EL (cell line): ENCODE data around the gene LINC00237.

ENCODE experiments used
- DNase-seq: peaks from one replicate; pipeline ENCODE4 v3.0.0-alpha.2; 2016

Gene LINC00237

DNA sequence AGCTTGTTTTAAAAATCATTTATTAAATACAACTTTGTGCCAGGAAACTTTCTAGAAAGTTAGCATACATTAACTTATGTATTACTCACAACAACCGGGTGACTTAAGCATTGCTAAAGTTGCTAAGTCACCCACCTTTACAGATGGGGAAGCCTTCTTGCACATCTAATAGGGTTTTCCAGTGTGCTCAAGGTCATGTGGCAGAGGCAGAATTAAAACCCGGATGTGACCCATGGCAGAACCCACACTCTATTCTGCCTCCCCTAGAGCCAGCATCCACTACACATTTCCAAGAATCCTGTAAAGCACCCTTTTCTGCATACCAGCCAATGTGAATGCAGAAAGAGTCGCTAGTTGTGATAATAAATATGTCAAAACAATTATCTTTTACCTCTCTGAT, 13.4 kb downstream of the LINC00237 start:
- DNase-seq: no peak

DNA sequence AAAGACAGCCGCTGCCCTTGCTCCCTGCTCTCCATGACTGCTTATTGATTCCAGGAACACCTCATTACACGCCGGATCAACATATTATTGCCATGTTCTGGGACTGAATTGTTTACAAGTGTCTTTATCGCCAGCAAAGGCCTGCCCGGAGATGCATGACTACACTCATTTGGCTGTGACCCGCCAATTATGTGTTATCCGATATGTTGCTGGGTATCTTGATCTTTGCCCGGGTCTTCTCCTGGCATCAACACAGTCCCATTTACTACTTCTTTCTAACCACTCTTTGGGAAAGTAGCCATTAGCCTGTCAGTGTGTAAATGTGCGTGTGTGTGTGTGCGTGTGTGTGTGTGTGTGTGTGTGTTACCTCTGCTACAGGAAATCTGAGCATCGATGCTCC, 15.4 kb downstream of the LINC00237 start:
- DNase-seq: no peak

DNA sequence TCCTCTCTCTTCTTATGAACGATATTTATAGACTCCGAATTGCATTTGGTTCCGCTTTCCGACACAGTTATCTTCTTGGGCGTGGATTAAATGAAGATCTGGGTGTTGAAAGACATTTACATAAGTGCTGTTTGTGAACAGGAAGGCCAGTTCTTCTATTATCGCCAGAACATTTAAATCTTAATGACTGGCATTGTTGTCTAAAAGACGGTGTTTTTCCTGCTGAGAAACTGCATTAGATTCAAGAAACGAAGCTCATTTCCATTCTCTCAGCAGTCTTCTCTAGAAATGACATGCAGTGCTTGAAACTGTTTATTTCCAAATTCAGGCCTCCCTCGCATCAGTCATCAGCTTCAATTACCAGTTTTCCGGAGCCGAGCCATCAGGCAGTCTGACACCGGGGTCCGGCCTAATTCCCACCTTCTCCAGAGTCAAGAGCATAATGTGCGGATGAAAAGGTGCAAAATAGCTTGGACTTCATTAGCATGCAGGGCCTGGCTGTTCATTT, 16.0 kb downstream of the LINC00237 start:
- no peak for DNase-seq

DNA sequence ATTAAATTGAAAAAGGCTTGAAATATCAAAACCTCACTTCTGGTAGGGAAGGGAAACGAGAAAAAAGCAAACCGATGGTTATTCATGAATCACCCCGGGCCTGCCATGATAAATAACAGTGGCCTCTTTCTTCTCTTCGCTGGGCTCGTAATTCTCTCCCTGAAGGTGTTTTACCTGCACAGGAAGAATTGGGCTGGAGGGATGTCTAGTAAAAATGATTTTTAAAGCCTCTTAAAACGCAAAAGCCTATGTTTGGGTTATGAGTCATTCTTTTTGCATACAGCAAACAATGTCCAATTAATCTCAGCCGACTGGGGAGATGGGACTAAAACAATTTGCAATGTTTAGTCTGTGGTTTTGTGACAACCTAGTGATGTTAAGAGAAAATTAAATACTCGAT, 16.8 kb downstream of the LINC00237 start:
- DNase-seq: no peak

DNA sequence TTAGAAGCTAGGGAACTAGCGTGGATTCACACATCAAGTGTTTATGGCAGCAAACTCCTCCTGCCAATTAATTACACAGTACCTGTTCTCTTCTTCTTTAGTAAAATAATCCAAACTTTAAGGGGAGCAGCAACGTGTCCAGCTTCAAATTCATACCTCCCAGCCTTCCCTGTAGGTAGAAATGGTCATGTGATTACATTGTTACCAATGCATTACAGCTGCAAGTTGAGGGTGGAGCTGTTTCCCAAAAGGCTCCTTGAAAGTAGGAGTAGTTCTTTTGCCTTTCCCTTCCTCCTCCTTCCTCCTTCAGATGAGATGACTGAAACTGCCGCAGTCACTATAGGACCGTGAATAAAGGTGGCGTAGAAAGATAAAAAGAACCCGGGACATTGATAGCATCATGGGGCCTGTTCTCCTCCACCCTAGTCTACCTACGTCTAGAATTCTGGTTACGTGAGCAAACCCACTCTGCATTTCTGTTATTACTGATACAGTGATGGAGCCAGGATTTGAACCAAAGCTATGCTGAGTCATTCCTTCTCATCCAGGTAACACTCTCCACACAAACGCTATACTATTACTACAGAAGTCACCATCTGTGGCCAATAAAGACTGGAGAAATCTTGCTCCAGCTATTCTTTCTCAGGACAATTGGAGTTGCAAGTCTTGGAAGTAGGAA, 18.2 kb downstream of the LINC00237 start:
- no peak for DNase-seq

DNA sequence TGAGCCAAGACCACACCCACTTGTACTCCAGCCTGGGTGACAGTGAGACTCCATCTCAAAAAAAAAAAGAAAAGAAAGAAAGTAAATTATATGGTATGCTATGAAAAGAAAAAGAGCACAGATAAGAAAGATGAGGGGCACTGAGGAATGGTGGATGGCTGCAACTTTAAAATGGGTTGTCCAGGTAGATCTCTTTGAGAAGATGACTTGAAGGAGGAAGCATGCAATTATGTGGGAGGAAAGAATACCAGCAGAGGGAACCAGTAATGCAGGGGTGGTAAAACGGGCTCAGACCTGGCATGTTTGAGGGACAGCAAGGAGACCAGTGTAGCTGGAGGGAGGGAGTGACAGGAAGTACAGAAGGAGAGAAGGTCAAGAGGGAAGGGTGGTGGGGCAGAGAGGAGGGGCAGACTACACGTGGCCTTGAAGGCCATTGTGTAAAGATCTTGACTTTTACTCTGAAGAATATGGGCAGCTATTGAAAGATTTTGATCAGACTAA, 22.3 kb downstream of the LINC00237 start:
- no peak for DNase-seq

DNA sequence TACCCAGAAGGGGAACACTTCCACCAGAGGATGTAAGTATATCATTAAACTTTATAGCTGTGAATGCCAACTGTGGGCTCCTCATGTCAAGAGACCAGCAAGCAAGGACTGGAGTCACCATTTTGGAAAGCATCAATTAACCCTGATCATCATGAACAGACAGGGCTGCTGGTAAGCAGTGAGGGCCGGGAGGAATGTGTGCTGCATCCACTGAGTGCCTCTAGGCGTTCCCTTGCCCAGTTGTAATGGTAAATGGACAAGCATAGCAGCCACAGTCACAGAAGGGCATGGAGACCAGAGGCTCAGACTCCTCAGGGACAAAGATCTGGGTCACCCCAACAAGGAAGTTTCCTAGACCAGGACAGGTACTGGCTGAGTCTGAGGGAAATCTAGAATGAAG, 23.6 kb downstream of the LINC00237 start:
- no peak for DNase-seq

DNA sequence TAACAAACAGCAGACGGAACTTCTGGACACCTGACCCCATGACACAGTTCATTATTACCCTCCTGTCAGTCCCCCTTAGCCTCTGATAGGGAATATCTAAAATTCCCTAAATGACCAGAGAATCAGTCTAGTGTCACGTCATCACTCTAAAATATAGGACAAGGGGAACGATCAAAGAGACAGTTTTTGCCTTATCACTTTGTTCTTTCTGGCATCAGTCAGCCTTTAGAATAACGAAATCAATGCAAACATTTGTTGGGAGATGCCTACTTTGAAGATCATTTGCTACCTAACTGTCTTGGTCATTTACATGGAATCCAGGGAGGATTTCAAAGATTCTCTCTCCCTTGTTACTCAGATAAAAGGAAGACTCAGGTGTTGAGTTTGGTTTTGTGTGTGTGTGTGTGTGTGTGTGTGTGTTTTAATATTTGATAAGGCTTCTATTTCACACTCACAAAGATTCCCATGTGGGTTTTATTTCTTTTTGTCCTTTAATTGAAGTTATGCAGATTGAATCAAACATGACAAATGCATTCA, 28.3 kb downstream of the LINC00237 start:
- DNase-seq: no peak

DNA sequence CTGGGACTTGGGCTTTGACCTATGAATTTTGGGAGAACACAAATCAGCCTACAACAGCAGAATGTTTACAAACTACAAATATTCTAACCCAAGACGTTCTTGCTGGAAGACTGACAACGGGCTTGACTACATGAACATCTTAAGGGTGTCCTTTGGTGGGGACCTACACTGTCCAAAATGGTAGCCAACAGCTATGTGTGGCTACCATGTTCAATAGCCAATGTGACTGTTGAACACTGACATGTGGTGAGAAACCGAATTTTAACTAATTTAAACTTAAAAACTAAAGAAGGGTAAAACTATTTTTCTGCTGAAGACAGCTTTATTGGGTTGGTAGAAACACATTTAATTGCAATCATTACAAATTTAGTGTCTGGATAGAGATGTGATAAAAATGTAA, 30.1 kb downstream of the LINC00237 start:
- DNase-seq: no peak

DNA sequence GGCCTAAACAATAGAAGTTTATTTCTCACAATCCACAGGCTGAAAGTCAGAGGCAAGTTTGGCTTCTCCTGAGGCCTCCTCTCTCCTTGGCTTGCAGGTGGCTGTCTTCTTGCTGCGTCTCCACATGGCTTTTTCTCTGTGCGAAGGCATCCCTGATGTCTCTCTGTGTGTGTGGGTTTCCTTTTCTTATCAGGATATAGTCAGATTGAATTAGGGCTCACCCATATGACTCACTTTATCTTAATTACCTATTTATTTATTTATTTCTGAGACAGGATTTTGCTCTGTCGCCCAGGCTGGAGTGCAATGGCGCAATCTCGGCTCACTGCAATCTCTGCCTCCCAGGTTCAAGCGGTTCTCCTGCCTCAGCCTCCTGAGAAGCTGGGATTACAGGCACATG, 30.7 kb downstream of the LINC00237 start:
- DNase-seq: no peak

DNA sequence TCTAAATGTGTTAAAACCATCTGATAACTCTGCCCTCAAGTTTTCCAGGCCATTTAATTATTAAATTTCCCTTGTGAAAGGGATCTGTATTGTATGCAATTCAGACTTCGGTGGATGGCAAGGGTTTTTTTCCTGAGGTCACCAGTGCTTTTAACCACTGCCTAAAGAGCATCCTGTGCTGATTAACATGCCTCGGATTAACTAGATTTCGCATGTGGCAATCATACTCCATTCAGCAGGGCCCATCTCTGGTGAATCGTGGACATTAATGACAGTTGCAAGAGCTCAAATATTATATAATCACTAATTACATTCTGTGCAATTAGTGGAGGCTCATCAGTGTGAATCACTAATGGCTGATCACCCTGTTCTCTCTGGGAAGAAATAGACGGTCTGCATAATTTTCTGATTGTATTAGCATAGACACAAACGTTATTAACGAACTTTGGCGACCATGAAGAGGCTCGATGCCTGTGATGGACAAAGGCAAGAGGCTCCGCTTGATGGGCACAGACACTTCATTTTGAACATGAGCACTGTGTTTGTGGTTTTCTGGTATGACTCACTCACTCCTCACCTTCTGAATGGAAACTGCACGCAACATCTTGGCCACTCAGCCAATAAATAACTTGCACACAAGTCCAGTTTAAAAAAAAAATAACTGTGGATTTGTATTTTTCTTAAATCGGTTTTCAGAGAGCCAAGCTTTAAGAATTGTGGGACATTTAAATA, 31.4 kb downstream of the LINC00237 start:
- no peak for DNase-seq

DNA sequence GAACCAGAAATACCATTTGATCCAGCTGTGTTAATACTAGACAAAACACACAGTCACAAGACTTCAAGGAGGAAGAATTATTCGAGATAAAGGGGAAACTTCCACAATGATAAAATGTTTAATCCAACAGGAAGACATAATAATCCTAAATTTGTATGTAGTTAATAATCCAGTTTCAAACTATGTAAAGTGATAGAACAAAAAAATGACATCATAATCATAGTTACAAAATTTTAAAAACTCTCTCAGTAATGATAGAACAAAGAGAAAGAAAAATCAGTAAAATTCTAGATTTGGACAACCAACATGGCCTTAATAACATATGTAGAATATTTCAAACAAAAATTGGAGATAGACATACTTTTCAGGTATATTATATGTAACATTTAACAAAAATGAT, 38.9 kb downstream of the LINC00237 start:
- no peak for DNase-seq

DNA sequence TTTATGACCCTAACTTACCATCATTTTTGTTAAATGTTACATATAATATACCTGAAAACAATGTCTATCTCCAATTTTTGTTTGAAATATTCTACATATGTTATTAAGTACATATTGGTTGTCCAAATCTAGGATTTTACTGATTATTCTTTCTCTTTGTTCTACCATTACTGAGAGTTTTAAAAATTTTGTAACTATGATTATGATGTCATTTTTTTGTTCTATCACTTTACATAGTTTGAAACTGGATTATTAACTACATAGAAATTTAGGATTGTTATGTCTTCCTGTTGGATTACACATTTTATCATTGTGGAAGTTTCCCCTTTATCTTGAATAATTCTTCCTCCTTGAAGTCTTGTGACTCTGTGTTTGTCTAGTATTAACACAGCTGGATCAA, 41.2 kb downstream of the LINC00237 start:
- no peak for DNase-seq

DNA sequence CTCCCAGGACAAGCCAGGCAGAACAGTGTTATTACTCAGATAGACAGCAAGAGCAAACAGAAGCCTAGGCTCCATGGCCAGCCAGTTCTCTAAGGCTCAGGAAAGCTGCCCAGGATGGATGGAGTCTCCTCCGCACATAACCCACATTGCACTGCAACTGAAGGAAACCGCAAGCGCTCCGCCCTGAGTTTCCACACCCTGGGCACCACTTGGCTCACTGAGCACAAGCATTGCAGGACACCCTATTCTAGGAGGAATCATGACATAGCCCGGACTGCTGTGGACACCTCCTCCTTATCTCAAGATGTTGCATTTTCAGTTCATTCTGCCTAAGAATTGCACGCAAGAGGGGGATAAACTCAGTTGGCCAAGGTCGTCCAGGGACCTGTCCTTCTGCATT, 42.9 kb downstream of the LINC00237 start:
- no peak for DNase-seq

DNA sequence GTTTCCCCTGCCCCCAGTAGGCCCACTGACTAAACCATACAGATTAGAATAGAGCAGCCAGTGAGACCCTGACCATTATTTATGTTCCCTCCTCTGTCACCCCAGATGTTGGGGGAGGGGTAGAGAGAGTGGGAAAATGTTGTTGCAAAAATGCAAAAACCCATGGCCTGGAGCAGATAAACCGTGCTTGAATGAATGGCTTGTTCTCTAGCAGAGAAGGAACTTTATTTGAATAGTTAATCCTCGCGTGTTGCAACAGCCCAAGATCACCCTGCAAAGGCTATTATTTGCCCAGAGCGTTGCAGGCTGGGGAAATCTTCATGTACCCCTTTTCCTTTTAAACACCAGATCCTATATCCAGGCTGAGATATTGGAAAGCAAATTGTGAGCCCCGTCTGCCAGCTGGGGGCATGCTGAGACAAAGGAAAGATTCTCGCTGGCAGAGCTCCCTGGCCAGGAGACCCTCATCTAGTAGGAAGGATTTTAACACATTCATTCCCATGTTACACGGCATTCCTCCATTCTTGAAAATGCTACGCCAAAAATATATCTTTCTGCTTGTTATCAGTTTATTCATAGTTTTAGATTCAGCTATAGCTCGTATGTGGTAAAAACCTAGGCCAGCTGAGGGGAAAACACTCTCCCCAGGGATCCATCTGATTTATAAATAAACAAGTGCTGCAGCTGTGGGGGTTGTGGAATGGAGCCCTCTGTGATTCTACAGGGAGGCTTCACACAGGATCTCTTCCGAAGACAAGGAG, 53.0 kb downstream of the LINC00237 start:
- DNase-seq: no peak

DNA sequence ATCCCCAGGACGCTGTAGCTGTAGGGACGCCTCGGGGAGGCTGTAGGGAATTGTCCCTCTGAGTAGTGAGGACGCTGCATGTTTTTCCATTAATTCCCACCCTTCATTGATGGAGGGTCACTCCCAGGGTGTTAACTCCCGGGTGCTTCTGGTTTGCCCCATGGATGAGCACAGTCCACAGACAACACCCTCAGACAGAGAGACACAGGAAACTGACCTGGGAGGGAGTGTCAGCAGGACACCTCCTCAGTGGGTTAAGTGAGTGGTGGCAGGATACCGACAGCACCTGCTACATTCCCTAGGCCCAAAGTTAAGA, 53.5 kb downstream of the LINC00237 start:
- no peak for DNase-seq

DNA sequence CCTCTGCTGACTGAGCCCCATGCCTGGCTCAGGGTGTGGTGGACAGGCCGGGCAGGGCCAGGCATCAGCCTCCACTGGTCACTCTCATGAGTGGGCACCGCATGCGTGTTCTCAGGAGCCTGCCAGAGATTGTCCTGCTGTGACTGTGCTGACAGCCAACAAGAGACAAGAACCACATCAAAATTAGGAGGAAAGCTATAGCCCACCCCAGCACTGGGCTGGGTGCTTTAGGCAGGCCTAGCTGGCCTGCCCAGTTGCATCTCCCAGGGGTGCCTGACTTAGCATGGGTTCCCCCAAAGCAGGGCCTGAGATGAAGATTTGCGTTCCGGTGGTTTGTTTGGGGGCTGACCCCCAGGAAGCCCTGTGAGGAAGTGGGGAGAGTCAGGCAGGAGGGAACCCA, 53.9 kb downstream of the LINC00237 start:
- DNase-seq: no peak

DNA sequence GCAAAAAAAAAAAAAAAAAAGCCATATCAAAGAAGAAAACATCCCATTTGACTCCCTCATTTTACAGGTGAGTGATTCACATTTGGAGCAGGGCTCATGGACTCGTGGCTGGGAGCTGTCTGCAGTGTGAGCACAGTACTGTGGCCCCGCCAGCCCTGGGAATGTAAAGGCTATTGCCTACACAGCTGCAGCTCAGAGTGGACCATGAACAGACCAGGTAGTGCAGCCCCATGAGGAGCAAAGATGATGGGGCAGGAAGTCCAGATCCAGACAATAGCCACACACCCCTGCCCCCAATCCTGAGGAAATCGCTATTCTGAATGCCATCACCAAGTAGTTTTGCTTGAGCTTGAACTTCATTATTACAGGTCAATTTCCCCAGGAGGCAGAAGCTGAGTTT, 55.4 kb downstream of the LINC00237 start:
- no peak for DNase-seq

DNA sequence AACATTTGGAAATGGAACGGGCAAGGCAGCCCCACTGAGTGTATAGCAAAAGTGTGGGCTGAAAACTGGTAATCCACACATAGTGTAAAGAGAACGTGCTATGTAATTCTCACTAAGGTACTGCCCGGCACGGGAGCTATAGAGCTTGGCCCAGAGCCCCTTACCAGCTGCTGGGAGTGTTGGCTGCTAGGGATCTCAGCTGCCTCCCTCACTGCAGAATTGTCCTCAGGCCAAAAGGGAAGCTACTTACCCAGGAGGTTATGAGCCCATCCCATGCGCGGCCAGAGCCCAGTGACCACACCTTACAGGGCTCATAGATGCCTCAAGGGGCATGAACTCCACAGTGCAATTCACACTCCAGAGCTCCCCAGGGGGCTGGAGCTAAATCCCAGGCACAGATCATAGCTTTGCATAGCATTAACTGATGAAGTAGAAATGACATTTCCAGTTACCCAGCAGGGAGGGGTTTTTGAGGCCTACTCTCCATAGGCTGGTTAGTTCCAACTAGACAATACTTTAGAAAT, 56.8 kb downstream of the LINC00237 start:
- DNase-seq: no peak

DNA sequence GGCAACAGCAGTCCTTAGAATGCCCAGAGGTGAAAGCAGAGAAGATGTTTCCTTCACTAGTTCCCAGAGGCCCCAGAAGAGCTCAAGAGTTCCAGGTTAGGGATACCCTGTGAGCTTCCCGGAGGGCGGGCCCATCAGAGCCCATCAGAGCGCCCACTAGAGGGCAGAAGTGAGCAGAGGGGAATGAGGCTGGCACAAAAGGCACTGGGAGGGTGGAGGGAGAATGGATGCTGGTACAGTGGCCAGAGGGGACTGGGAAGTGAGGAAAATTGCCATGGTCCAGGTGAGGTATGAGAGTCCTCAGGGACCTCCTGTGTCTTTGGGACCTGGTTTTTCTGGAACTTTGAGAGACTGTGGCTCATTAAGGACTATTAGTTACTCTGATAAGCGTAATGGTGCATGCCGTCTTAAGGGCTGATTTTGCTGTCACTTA, 57.3 kb downstream of the LINC00237 start:
- peak; percentile 33 for DNase-seq

DNA sequence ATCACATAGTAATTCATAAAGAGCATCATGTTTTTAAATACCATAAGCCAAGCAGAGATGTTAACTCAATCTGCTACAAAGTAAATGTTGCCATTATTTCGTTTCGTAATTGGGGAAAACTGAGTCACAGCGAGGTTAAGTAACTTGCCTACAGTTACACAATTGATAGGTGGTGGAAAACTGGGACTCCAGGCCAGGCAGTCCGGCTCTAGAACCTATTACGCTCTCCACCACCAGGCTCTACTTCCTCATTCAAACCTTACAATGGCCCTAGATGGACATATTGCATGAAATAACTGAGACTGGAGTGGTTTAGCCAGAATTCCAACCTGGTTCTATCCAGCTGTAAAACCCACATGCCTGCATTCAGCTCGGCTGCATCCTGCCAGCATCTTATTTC, 58.2 kb downstream of the LINC00237 start:
- no peak for DNase-seq

DNA sequence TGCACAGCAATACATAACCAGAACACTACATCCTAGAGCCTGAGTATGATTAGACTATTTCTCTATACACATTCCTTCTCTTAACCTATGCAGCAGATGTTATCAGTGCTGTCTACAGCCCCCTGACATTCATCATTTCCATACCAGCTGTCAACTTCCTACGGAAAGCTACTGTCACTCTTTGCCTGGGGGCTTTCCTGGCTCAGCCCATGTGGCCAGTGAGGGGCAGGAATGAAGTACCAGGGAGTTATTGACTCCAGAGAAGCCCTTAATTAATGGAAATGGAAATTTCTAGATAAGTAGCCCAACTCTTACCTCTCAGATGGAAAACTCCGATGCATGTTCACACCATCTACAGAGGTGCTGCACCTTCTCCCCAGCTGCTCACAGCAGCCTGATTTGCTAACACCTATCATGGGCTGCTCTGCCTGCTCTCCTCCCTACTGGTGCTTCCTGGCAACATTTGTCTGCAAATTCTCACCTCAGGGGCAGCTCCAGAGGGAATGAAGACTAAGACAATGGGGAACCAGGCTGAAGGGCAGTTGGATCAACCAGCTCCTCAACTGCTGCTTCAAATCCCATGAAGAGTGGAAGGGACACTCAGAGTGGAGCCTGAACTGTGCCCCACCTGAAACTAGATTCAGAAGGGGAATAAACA, 59.6 kb downstream of the LINC00237 start:
- no peak for DNase-seq
